ENCODE data around the gene HGF. TPM values are rescaled to one million over a fixed set of nuclear protein-coding genes. Genes with fewer than 3 reads are reported as not detected.

HGF gene
- total and polyA plus RNA-seq, 2 of the 8 experiments (the other 6 are each of a cell fraction or from before 2014, with no cell fraction given), result 0.05 to 0.60 TPM

DNA sequence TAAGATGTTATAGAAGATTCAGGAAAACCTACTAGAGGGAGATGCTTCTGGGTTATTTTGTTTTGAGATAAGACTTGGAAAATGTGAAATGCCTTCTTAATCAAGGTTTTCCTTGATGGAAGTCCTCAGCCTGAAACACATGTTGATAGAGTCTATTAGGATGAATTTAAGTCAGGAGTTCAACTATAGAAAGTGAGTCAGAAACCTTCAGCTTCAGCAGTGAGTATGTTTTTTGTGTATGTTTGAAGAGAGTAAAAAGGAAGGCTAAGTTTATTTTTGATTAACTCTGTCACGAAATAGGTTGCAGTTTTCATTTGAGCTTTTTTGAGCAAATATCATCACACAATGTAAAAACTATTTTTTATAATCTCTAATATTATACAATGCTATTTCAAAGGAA, 114.6 kb downstream of the HGF start:
- H3K9me3 ChIP-seq (ENCODE audit: insufficient read depth in 2 of 2, low read depth in 1 of 2, low read length in 1 of 2), result peaks cover 5 to 15% of the 10 kb centered on the region in 2 experiments; a peak in 3 of 4 replicates
- H3K18ac ChIP-seq (ENCODE audit: extremely low read depth, low read length), result no peak overlapping the region
- no peak overlapping the region for H3K4ac ChIP-seq (replicated peaks; ENCODE audit: insufficient read length, low read depth, low read length)
- POLR2A ChIA-PET (ENCODE audit: partially characterized antibody), result no interaction called here
- H2BK20ac ChIP-seq (ENCODE audit: low read length), result no peak overlapping the region
- H4K20me1 ChIP-seq (replicated peaks in 1 of 2; ENCODE audit: control insufficient read depth in 1 of 2, insufficient read depth in 2 of 2, low read length in 2 of 2), result no peaks in the 10 kb centered on the region
- H2BK12ac ChIP-seq (ENCODE audit: low read depth, low read length), result no peak overlapping the region
- H3K79me2 ChIP-seq (ENCODE audit: control insufficient read depth in 1 of 2, insufficient read depth in 2 of 2, low read length in 2 of 2), result no peaks in the 10 kb centered on the region
- no peaks in the 10 kb centered on the region for H3K36me3 ChIP-seq (ENCODE audit: control insufficient read depth in 2 of 4, insufficient read depth in 4 of 4, low read length in 3 of 4)
- no peak overlapping the region for H2AFZ ChIP-seq (ENCODE audit: low read length)
- H2BK5ac ChIP-seq (ENCODE audit: low read depth, low read length), result no peak overlapping the region
- no peaks in the 10 kb centered on the region for H3K23me2 ChIP-seq (ENCODE audit: low read depth, low read length)
- H2AK5ac ChIP-seq (ENCODE audit: low read depth, low read length), result no peak overlapping the region
- H3K79me1 ChIP-seq (ENCODE audit: low read depth, low read length), result no peaks in the 10 kb centered on the region
- H3K56ac ChIP-seq (replicated peaks; ENCODE audit: insufficient read length, low read depth, low read length), result no peak overlapping the region
- H3K27ac ChIP-seq (ENCODE audit: low read depth, low read length), result no peak overlapping the region
- H3K9ac ChIP-seq (replicated peaks in 1 of 4; ENCODE audit: extremely low read depth in 1 of 4, low read depth in 3 of 4, low read length in 3 of 4), result no peak overlapping the region
- H3K23ac ChIP-seq (ENCODE audit: insufficient read length), result no peak overlapping the region
- no peak overlapping the region for H4K5ac ChIP-seq (ENCODE audit: insufficient read length, low read depth, low read length)
- no peak overlapping the region for H2BK120ac ChIP-seq (replicated peaks; ENCODE audit: low read depth, low read length)
- no peak overlapping the region for H4K8ac ChIP-seq (ENCODE audit: extremely low read depth, insufficient read depth, low read length)
- CTCF ChIA-PET (ENCODE audit: partially characterized antibody), result interaction anchor here (2.0 kb wide), 1 partner anchor 10 kb away, joined by 5 read pairs; no protein-coding TSS in a partner anchor
- WGBS, 2 experiments (ENCODE audit: extremely low coverage in 1 of 2, insufficient coverage in 1 of 2, insufficient read length in 1 of 2, insufficient replicate concordance in 2 of 2, low coverage in 1 of 2, low lambda C conversion rate in 2 of 2, missing lambda C conversion rate in 1 of 2), result 78% methylated on average over 1 of the region's 1 CpG; no CpG with 5 or more reads in 1 of the 2 experiments
- H3K14ac ChIP-seq (ENCODE audit: insufficient read length), result no peak overlapping the region
- peaks cover 0 to 3% (median 0%) of the 10 kb centered on the region in 4 experiments; a peak in 1 of 7 replicates for H3K4me1 ChIP-seq (replicated peaks in 1 of 4; ENCODE audit: control insufficient read depth in 3 of 4, insufficient read depth in 4 of 4, low read length in 3 of 4)
- H4K91ac ChIP-seq (replicated peaks; ENCODE audit: insufficient read length, low read length), result no peak overlapping the region
- no peak overlapping the region for H2BK15ac ChIP-seq (ENCODE audit: low read length)
- H3K27me3 ChIP-seq (replicated peaks in 1 of 4; ENCODE audit: control insufficient read depth in 3 of 4, extremely low read depth in 1 of 4, insufficient read depth in 3 of 4, low read length in 3 of 4), result no peaks in the 10 kb centered on the region
- FAIRE-seq (no peak), DNase-seq (ENCODE audit: low read depth in 1 of 2, low spot score in 2 of 2) (no peak)
- H3K4me3 ChIP-seq (ENCODE audit: extremely low read depth in 1 of 4, insufficient read depth in 2 of 4, low read depth in 3 of 4, low read length in 4 of 4), result no peak overlapping the region
- H3K4me2 ChIP-seq (ENCODE audit: insufficient read depth in 1 of 2, low read depth in 2 of 2, low read length in 2 of 2), result no peak overlapping the region
- TF ChIP-seq SIX5 (IDR thresholded peaks at IDR 0.05; ENCODE audit: low read depth, low read length) (no peak), EGR1 (IDR thresholded peaks at IDR 0.05; ENCODE audit: borderline replicate concordance, low read depth, low read length) (no peak), CHD1 (IDR thresholded peaks at IDR 0.05; ENCODE audit: low read depth, low read length) (no peak), BACH1 (IDR thresholded peaks at IDR 0.05; ENCODE audit: low read length) (no peak), TCF12 (IDR thresholded peaks at IDR 0.05; ENCODE audit: low read depth, low read length) (no peak), SP1 (IDR thresholded peaks at IDR 0.05; ENCODE audit: low read depth, low read length) (no peak), TEAD4 (IDR thresholded peaks at IDR 0.05; ENCODE audit: low read depth, low read length) (no peak), SIN3A (conservative IDR thresholded peaks at IDR 0.05 in 1 of 2, IDR thresholded peaks at IDR 0.05 in 1 of 2; ENCODE audit: low read depth in 1 of 2, low read length in 2 of 2) (no peak), USF2 (IDR thresholded peaks at IDR 0.05; ENCODE audit: low read length) (no peak), JUN (IDR thresholded peaks at IDR 0.05; ENCODE audit: low read depth, low read length) (no peak), CREB1 (IDR thresholded peaks at IDR 0.05) (no peak), POLR2AphosphoS5 (IDR thresholded peaks at IDR 0.05; ENCODE audit: low read depth, low read length) (no peak), JUND (IDR thresholded peaks at IDR 0.05; ENCODE audit: low read length) (no peak), EP300 (IDR thresholded peaks at IDR 0.05; ENCODE audit: borderline replicate concordance in 1 of 2, low read depth in 2 of 2, low read length in 2 of 2) (no peak), TAF7 (optimal IDR thresholded peaks at IDR 0.05; ENCODE audit: borderline replicate concordance, low read depth, low read length) (no peak)
